Breast epithelium (tissue), 3 donors: Measurements from ENCODE around the gene RTP2.

ENCODE experiments used
- CTCF ChIP-seq, 3 donors: fragments of 450-650 bp; IDR thresholded peaks; one replicate each; pipeline ENCODE4 v1.5.1; 2016 to 2017; ENCODE audit warnings: antibody characterized with exemption in 3 of 3, mild to moderate bottlenecking in 3 of 3, moderate library complexity in 3 of 3
- POLR2A ChIP-seq: fragments of 450-650 bp; IDR thresholded peaks from one replicate; pipeline ENCODE4 v1.6.1; 2016; ENCODE audit warnings: antibody characterized with exemption, mild to moderate bottlenecking, moderate library complexity
- POLR2AphosphoS5 ChIP-seq, 3 donors: sonication (generic); formaldehyde crosslinking; IDR thresholded peaks; one replicate each; pipeline ENCODE4 v1.6.1; 2017; ENCODE audit warnings: antibody characterized with exemption in 3 of 3

- no peak for TF ChIP-seq CTCF (IDR thresholded peaks at IDR 0.05)
- TF ChIP-seq POLR2A = no peak
- TF ChIP-seq POLR2AphosphoS5 (IDR thresholded peaks at IDR 0.05) = no peak
These were observed 4.6 kb upstream of the RTP2 start for GRCh38 chr3:187706971-187707370.
